HepG2 (cell line): Measurements from ENCODE around the gene RGS19. TPM values are rescaled to one million over a fixed set of nuclear protein-coding genes. Genes with fewer than 3 reads are reported as not detected.

ENCODE experiments used
- CBFB ChIP-seq: sonication (generic); formaldehyde crosslinking; IDR thresholded peaks from 2 replicates; pipeline ENCODE4 v1.4.0; 2020; ENCODE audit warnings: missing genetic modification reagents
- CC2D1A ChIP-seq: sonication (generic); formaldehyde crosslinking; IDR thresholded peaks from 2 replicates; pipeline ENCODE4 v1.8.1; 2023; ENCODE audit warnings: mild to moderate bottlenecking, missing genetic modification reagents
- CEBPG ChIP-seq: IDR thresholded peaks from 2 replicates; pipeline ENCODE4 v1.6.1; 2016
- CERS6 ChIP-seq: sonication (generic); formaldehyde crosslinking; IDR thresholded peaks from 2 replicates; pipeline ENCODE4 v1.5.0; 2020; ENCODE audit warnings: missing genetic modification reagents
- ELF1 ChIP-seq: sonication (generic); formaldehyde crosslinking; IDR thresholded peaks from 2 replicates; pipeline ENCODE4 v1.4.0; 2020; ENCODE audit warnings: missing genetic modification reagents
- ELF4 ChIP-seq: sonication (generic); formaldehyde crosslinking; IDR thresholded peaks from 2 replicates; pipeline ENCODE4 v1.5.0; 2020; ENCODE audit warnings: missing genetic modification reagents, mild to moderate bottlenecking, moderate library complexity, borderline replicate concordance
- EP300 ChIP-seq, 3 experiments: sonication (generic) in 1 of 3; formaldehyde crosslinking in 1 of 3; IDR thresholded peaks; 2 replicates each; pipeline versions ENCODE4 v1.5.1 to v1.6.1; 2011 to 2020; ENCODE audit warnings: low read depth in 2 of 3, low read length in 2 of 3, borderline replicate concordance in 1 of 3, improper control_type of control experiment in 1 of 3, mild to moderate bottlenecking in 1 of 3, missing genetic modification reagents in 1 of 3, moderate library complexity in 1 of 3
- GZF1 ChIP-seq: sonication (generic); formaldehyde crosslinking; IDR thresholded peaks from 2 replicates; pipeline ENCODE4 v1.5.1; 2020; ENCODE audit warnings: mild to moderate bottlenecking, missing genetic modification reagents
- JUNB ChIP-seq: sonication (generic); formaldehyde crosslinking; IDR thresholded peaks from 2 replicates; pipeline ENCODE4 v1.8.0; 2022; ENCODE audit warnings: missing genetic modification reagents, mild to moderate bottlenecking, borderline replicate concordance
- LCORL ChIP-seq, 2 experiments: fragments of 450-650 bp in 1 of 2; sonication (generic) in 1 of 2; formaldehyde crosslinking in 1 of 2; IDR thresholded peaks; 2 replicates each; pipeline versions ENCODE4 v1.5.0 to v1.6.1; 2017 to 2020; ENCODE audit warnings: antibody characterized with exemption in 1 of 2, missing genetic modification reagents in 1 of 2
- MZF1 ChIP-seq: sonication (generic); formaldehyde crosslinking; IDR thresholded peaks from 2 replicates; pipeline ENCODE4 v1.8.1; 2023; ENCODE audit warnings: mild to moderate bottlenecking, missing genetic modification reagents, borderline replicate concordance
- NCOR1 ChIP-seq: fragments of 200-600 bp; sonication (generic); IDR thresholded peaks from 2 replicates; pipeline ENCODE4 v1.7.0; 2017; ENCODE audit warnings: antibody characterized with exemption, low read length, borderline replicate concordance
- NFIB ChIP-seq: sonication (generic); formaldehyde crosslinking; IDR thresholded peaks from 2 replicates; pipeline ENCODE4 v1.9.0; 2021; ENCODE audit warnings: missing genetic modification reagents, mild to moderate bottlenecking, borderline replicate concordance
- NFYC ChIP-seq: IDR thresholded peaks from 2 replicates; pipeline ENCODE4 v1.6.1; 2016; ENCODE audit warnings: missing genetic modification reagents, missing compliant biosample characterization
- PHB2 ChIP-seq: fragments of 450-650 bp; IDR thresholded peaks from 2 replicates; pipeline ENCODE4 v1.6.1; 2018; ENCODE audit not compliant: partially characterized antibody
- PHF8 ChIP-seq: sonication (generic); formaldehyde crosslinking; IDR thresholded peaks from 2 replicates; pipeline ENCODE4 v1.5.0; 2020; ENCODE audit warnings: missing genetic modification reagents
- RARA ChIP-seq: IDR thresholded peaks from 2 replicates; pipeline ENCODE4 v1.6.1; 2016; ENCODE audit warnings: missing genetic modification reagents, missing compliant biosample characterization
- RORA ChIP-seq: sonication (generic); formaldehyde crosslinking; IDR thresholded peaks from 2 replicates; pipeline ENCODE4 v1.5.0; 2020; ENCODE audit warnings: mild to moderate bottlenecking, missing genetic modification reagents, moderate library complexity
- SKI ChIP-seq: fragments of 450-650 bp; IDR thresholded peaks from one replicate; pipeline ENCODE4 v1.6.1; 2018; ENCODE audit warnings: mild to moderate bottlenecking; ENCODE audit not compliant: partially characterized antibody
- ZC3H13 ChIP-seq: sonication (generic); formaldehyde crosslinking; IDR thresholded peaks from 2 replicates; pipeline ENCODE4 v1.8.1; 2023; ENCODE audit warnings: mild to moderate bottlenecking, missing genetic modification reagents, moderate library complexity
- ZFX ChIP-seq: sonication (generic); formaldehyde crosslinking; IDR thresholded peaks from 2 replicates; pipeline ENCODE4 v1.4.0; 2020; ENCODE audit warnings: mild to moderate bottlenecking, low read depth, missing genetic modification reagents, moderate library complexity
- ZNF138 ChIP-seq: sonication (generic); formaldehyde crosslinking; IDR thresholded peaks from 2 replicates; pipeline ENCODE4 v1.5.0; 2020; ENCODE audit warnings: mild to moderate bottlenecking, low read depth, missing genetic modification reagents
- ZNF143 ChIP-seq: sonication (generic); formaldehyde crosslinking; IDR thresholded peaks from 2 replicates; pipeline ENCODE4 v1.4.0; 2020; ENCODE audit warnings: missing genetic modification reagents
- ZNF354B ChIP-seq: sonication (generic); formaldehyde crosslinking; IDR thresholded peaks from 2 replicates; pipeline ENCODE4 v1.8.0; 2022; ENCODE audit warnings: mild to moderate bottlenecking, missing genetic modification reagents
- ZNF446 ChIP-seq: sonication (generic); formaldehyde crosslinking; IDR thresholded peaks from 2 replicates; pipeline ENCODE4 v1.5.0; 2020; ENCODE audit warnings: mild to moderate bottlenecking, missing genetic modification reagents
- ZNF543 ChIP-seq: sonication (generic); formaldehyde crosslinking; IDR thresholded peaks from 2 replicates; pipeline ENCODE4 v1.4.0; 2020; ENCODE audit warnings: mild to moderate bottlenecking, missing genetic modification reagents
- ZNF839 ChIP-seq: sonication (generic); formaldehyde crosslinking; IDR thresholded peaks from 2 replicates; pipeline ENCODE4 v1.4.0; 2020; ENCODE audit warnings: missing genetic modification reagents, mild to moderate bottlenecking, borderline replicate concordance
- ZSCAN21 ChIP-seq: sonication (generic); formaldehyde crosslinking; IDR thresholded peaks from 2 replicates; pipeline ENCODE4 v1.8.0; 2022; ENCODE audit warnings: mild to moderate bottlenecking, missing genetic modification reagents, moderate library complexity, borderline replicate concordance
- polyA plus RNA-seq, 8 experiments: library from polyadenylated mRNA; depleted of rRNA in 3 of 8; stranded (reverse) in 7 of 8; unstranded in 1 of 8; fragments of >200 nt; fragmentation: Illumina TruSeq in 4 of 8; extraction: Trizol in 4 of 8; gene quantifications; 2 replicates each; pipeline versions ENCODE4 v1.2.1 to v1.2.3, GENCODE V29; 2011 to 2016; ENCODE audit warnings: low read depth in 4 of 8, missing spikeins in 1 of 8, mixed read lengths in 1 of 8; ENCODE audit not compliant: insufficient read depth in 1 of 8
- total RNA-seq, 5 experiments: library from RNA; depleted of rRNA; stranded (reverse); fragments of >200 nt; fragmentation: Illumina TruSeq; extraction: Trizol; gene quantifications; 2 replicates each; pipeline ENCODE4 v1.2.3, GENCODE V29; 2016; ENCODE audit warnings: low read depth in 1 of 5
- TF ChIP-seq, protein P1 (sequence below): sonication (generic); formaldehyde crosslinking; IDR thresholded peaks from 2 replicates; pipeline ENCODE4 v1.4.0; 2020; ENCODE audit warnings: missing genetic modification reagents, borderline replicate concordance

Gene RGS19
- total and polyA plus RNA-seq, 2 of the 13 experiments (the other 11 are each of a cell fraction or from before 2014, with no cell fraction given): 10.7 to 11.9 TPM

GRCh38 chr20:64069614-64070243 lies 9.6 kb downstream of the RGS19 start (continued):
- TF ChIP-seq ZNF839 (CRISPR knock-in tag): no peak
- no peak for TF ChIP-seq ELF4 (CRISPR knock-in tag)
- no peak for TF ChIP-seq ZSCAN21
- TF ChIP-seq RARA: peak; percentile 41; the same call in 1 of the 2 replicates
- TF ChIP-seq SKI: peak; percentile 9
- no peak for TF ChIP-seq CERS6 (CRISPR knock-in tag)
- TF ChIP-seq NFYC: no peak
- no peak for TF ChIP-seq ZNF138 (CRISPR knock-in tag)
- TF ChIP-seq GZF1: no peak
- TF ChIP-seq ZFX (CRISPR knock-in tag): peak; percentile 78; the same call in 1 of the 2 replicates
- no peak for TF ChIP-seq CEBPG (CRISPR knock-in tag)
- TF ChIP-seq, protein P1, sequence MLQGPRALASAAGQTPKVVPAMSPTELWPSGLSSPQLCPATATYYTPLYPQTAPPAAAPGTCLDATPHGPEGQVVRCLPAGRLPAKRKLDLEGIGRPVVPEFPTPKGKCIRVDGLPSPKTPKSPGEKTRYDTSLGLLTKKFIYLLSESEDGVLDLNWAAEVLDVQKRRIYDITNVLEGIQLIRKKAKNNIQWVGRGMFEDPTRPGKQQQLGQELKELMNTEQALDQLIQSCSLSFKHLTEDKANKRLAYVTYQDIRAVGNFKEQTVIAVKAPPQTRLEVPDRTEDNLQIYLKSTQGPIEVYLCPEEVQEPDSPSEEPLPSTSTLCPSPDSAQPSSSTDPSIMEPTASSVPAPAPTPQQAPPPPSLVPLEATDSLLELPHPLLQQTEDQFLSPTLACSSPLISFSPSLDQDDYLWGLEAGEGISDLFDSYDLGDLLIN (CRISPR knock-in tag): 0 out of 2 replicates have a peak, but pooled peaks have one; percentile 44
- TF ChIP-seq ZNF446 (CRISPR knock-in tag): no peak
- peak; percentile 18 for TF ChIP-seq ELF1 (CRISPR knock-in tag)
- no peak for TF ChIP-seq JUNB (CRISPR knock-in tag)
- no peak for TF ChIP-seq MZF1 (CRISPR knock-in tag)
- TF ChIP-seq PHF8 (CRISPR knock-in tag): peak; percentile 43
- TF ChIP-seq RORA (CRISPR knock-in tag): no peak
- TF ChIP-seq NFIB (CRISPR knock-in tag): no peak
- TF ChIP-seq ZNF143: no peak
- TF ChIP-seq CC2D1A (CRISPR knock-in tag): no peak
- no peak for TF ChIP-seq ZC3H13
- TF ChIP-seq ZNF354B: no peak
- no peak for TF ChIP-seq LCORL (IDR thresholded peaks at IDR 0.05)
- peak; percentile 43; the same call in 1 of the 2 replicates for TF ChIP-seq LCORL (CRISPR knock-in tag; IDR thresholded peaks at IDR 0.05)
- no peak for TF ChIP-seq NCOR1
- TF ChIP-seq PHB2: no peak
- no peak for TF ChIP-seq ZNF543 (CRISPR knock-in tag)
- no peak for TF ChIP-seq EP300 (IDR thresholded peaks at IDR 0.05; ENCODE audit: low read depth in 2 of 2, low read length in 2 of 2)
- 0 out of 2 replicates have a peak, but pooled peaks have one; percentile 27 for TF ChIP-seq EP300 (CRISPR knock-in tag; IDR thresholded peaks at IDR 0.05; ENCODE audit: borderline replicate concordance)
- TF ChIP-seq CBFB (CRISPR knock-in tag): peak; percentile 68; the same call in 1 of the 2 replicates
